H1 (cell line): ENCODE results near the gene COL11A2.

ENCODE experiments used
- ASH2L ChIP-seq: fragments of 200-600, 300-600 bp; sonication (generic); IDR thresholded peaks from one replicate; pipeline ENCODE4 v1.7.1; 2017; ENCODE audit warnings: low read length
- ATF2 ChIP-seq: IDR thresholded peaks from 2 replicates; pipeline ENCODE4 v1.6.1; 2012; ENCODE audit warnings: low read length, inconsistent platforms
- GTF2F1 ChIP-seq: IDR thresholded peaks from 2 replicates; pipeline ENCODE4 v1.6.1; 2012; ENCODE audit warnings: low read depth, low read length, improper control_type of control experiment, borderline replicate concordance
- POLR2A ChIP-seq, 2 experiments: IDR thresholded peaks; 1 replicate in 1 of 2; 2 replicates in 1 of 2; pipeline ENCODE4 v1.6.1; 2011; ENCODE audit warnings: low read depth in 2 of 2, low read length in 2 of 2, mild to moderate bottlenecking in 2 of 2; ENCODE audit errors: control extremely low read depth in 1 of 2

- TF ChIP-seq ASH2L, result no peak
- TF ChIP-seq POLR2A (IDR thresholded peaks at IDR 0.05; ENCODE audit: control extremely low read depth in 1 of 2, low read depth in 2 of 2, low read length in 2 of 2), result no peak
- TF ChIP-seq ATF2, result no peak
- no peak for TF ChIP-seq GTF2F1
Measured at GRCh38 chr6:33123732-33124524, 68.3 kb downstream of the COL11A2 start.
